Left ventricle myocardium inferior (tissue), 1 donor: Measurements from ENCODE around the gene NCAPH2. TPM values are rescaled to one million over a fixed set of nuclear protein-coding genes. Genes with fewer than 3 reads are reported as not detected.
A peak's percentile ranks its signal among the peaks of the same experiment; 100 is the strongest.
"Not testable (repeated sequence)": the region's sequence is repeated elsewhere in the genome, so short reads cannot be mapped to it uniquely, and the experiment has no call there.

ENCODE experiments used
- DNase-seq: peaks from one replicate; pipeline ENCODE4 v3.0.0-alpha.2; 2020
- H3K27ac ChIP-seq: fragments of 200-600 bp; replicated peaks from 2 replicates; pipeline ENCODE4 v1.8.0; 2021
- H3K27me3 ChIP-seq: fragments of 200-600 bp; 2 replicates; pipeline ENCODE4 v1.8.0; 2021; ENCODE audit warnings: low read depth
- H3K36me3 ChIP-seq: fragments of 200-600 bp; 2 replicates; pipeline ENCODE4 v1.8.0; 2021
- H3K4me1 ChIP-seq: fragments of 200-600 bp; 2 replicates; pipeline ENCODE4 v1.8.0; 2021
- H3K4me3 ChIP-seq: fragments of 200-600 bp; 2 replicates; pipeline ENCODE4 v1.8.0; 2021; ENCODE audit warnings: mild to moderate bottlenecking, moderate library complexity
- H3K9me3 ChIP-seq: fragments of 200-600 bp; replicated peaks from 2 replicates; pipeline ENCODE4 v1.8.0; 2021
- intact Hi-C: fragments of 100-400 bp; cut with micrococcal nuclease; formaldehyde crosslinking; loops from one replicate; pipeline ENCODE4 v1.11.0; 2022
- total RNA-seq: library from RNA; stranded (reverse); fragmentation: NEBNext Ultra II Directional; extraction: Animal tissue kit (Norgen Biotek cat#: 25700); gene quantifications from one replicate; pipeline ENCODE4 v1.2.1, GENCODE V29; 2021
- TF ChIP-seq, protein P1 (sequence below): fragments of 200-600 bp; IDR thresholded peaks from 2 replicates; pipeline ENCODE4 v1.8.0; 2021; ENCODE audit warnings: antibody characterized with exemption, mild to moderate bottlenecking, borderline replicate concordance
- donor health status: DM: no; HTN: yes; CAD: no; lungs with severe emphysema.

The NCAPH2 gene
- total RNA-seq, 1 donor from 2014 or later = 27.7 TPM

DNA sequence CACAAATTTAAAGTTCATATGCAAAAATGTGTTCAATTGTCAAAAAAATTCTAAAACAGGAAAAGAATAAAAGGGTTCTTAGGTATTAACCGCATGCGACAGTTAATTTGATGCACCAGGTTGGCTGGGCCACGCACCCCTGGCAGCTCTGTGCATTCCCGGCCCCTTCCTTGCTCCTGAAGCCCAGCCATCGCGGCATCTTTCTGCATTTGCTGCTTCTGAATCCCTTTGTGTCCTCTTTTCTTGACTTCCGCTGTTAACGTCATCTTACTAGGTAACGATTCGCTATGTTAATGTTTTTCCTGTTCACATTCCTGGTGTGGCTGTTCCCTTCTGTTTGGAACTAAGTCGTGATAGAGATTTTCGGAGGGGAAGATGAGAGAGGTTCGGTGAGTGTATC is 29.7 kb downstream of the NCAPH2 start:
- no peak for DNase-seq
- Histone ChIP-seq H3K27me3 (peaks cover 38% of the 10 kb centered on the region), H3K4me1 (peaks cover 18% of the 10 kb centered on the region), H3K27ac (peak overlapping the region; percentile 87), H3K4me3 (no peak overlapping the region), H3K9me3 (no peaks in the 10 kb centered on the region), H3K36me3 (no peaks in the 10 kb centered on the region)
- TF ChIP-seq, protein P1, sequence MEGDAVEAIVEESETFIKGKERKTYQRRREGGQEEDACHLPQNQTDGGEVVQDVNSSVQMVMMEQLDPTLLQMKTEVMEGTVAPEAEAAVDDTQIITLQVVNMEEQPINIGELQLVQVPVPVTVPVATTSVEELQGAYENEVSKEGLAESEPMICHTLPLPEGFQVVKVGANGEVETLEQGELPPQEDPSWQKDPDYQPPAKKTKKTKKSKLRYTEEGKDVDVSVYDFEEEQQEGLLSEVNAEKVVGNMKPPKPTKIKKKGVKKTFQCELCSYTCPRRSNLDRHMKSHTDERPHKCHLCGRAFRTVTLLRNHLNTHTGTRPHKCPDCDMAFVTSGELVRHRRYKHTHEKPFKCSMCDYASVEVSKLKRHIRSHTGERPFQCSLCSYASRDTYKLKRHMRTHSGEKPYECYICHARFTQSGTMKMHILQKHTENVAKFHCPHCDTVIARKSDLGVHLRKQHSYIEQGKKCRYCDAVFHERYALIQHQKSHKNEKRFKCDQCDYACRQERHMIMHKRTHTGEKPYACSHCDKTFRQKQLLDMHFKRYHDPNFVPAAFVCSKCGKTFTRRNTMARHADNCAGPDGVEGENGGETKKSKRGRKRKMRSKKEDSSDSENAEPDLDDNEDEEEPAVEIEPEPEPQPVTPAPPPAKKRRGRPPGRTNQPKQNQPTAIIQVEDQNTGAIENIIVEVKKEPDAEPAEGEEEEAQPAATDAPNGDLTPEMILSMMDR = no peak
- intact Hi-C loops = no loop called here

DNA sequence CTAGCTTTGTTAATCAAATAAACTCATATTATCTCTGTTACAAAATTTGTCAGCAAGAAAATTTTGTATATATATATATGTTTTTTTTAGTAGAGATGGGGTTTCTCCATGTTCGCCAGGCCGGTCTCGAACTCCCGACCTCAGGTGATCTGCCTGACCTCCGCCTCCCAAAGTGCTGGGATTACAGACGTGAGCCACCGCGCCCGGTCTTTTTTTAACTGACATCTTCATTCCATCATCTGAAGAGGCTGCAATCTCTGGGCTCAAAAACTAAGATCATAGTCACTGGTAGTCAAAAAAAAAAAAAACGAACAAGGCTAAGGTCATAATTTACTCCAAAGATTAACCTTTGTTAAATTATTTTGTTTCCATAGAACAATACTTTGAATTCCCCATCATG is 32.4 kb downstream of the NCAPH2 start:
- DNase-seq = no peak
- TF ChIP-seq, protein P1 = no peak
- peaks cover 33% of the 10 kb centered on the region for H3K27me3 ChIP-seq
- H3K27ac ChIP-seq = peak overlapping the region; percentile 87
- H3K4me3 ChIP-seq = no peak overlapping the region
- H3K9me3 ChIP-seq = no peaks in the 10 kb centered on the region
- intact Hi-C loops = no loop called here
- no peaks in the 10 kb centered on the region for H3K36me3 ChIP-seq
- H3K4me1 ChIP-seq = peaks cover 27% of the 10 kb centered on the region

DNA sequence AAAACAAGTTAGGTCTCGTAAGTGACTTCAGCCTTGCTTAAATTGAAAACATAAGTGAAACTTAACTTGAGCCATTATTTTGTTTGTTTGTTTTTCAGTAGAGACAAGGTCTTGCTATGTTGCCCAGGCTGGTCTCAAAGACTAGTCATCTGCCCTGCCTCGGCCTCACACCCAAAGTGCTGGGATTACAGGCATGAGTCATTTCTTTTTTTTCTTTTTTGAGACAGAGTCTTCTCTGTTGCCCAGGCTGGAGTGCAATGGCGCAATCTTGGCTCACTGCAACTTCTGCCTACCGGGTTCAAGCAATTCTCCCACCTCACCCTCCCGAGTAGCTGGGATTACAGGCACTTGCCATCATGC is 33.6 kb downstream of the NCAPH2 start:
- peaks cover 27% of the 10 kb centered on the region for H3K4me1 ChIP-seq
- H3K4me3 ChIP-seq, H3K9me3 ChIP-seq, H3K36me3 ChIP-seq, intact Hi-C loops, DNase-seq: not testable (repeated sequence)
- H3K27me3 ChIP-seq = peaks cover 38% of the 10 kb centered on the region
- peak overlapping the region; percentile 36 for H3K27ac ChIP-seq

DNA sequence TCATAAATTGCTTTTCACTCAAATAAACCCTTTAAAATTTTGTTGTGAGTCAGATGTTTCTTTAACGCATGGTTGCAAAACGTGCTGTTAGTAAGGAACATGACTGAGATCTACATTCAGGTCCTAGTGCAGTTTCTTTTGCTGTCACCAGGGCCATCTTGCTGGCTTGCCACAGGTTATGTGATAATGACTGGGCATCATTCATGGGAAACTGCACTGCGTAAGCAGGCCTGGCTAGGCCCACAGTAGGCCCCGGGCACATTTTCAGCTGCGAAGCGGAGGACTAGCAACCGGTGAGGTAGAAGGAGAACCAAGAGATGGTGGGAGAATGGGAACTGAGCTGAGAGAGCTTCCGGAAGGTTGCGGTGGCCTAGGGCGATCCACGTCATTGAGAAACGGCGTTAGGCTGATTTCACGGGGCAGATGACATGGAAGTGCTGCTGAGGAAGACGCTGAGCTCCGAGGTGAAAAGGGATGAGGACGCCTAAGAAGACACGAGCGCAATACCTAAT is 34.4 kb downstream of the NCAPH2 start:
- intact Hi-C loops = no loop called here
- no peaks in the 10 kb centered on the region for H3K36me3 ChIP-seq
- H3K9me3 ChIP-seq = no peaks in the 10 kb centered on the region
- TF ChIP-seq, protein P1 = no peak
- peaks cover 32% of the 10 kb centered on the region for H3K4me1 ChIP-seq
- peaks cover 43% of the 10 kb centered on the region for H3K27me3 ChIP-seq
- H3K4me3 ChIP-seq = no peak overlapping the region
- H3K27ac ChIP-seq = no peak overlapping the region
- no peak for DNase-seq

DNA sequence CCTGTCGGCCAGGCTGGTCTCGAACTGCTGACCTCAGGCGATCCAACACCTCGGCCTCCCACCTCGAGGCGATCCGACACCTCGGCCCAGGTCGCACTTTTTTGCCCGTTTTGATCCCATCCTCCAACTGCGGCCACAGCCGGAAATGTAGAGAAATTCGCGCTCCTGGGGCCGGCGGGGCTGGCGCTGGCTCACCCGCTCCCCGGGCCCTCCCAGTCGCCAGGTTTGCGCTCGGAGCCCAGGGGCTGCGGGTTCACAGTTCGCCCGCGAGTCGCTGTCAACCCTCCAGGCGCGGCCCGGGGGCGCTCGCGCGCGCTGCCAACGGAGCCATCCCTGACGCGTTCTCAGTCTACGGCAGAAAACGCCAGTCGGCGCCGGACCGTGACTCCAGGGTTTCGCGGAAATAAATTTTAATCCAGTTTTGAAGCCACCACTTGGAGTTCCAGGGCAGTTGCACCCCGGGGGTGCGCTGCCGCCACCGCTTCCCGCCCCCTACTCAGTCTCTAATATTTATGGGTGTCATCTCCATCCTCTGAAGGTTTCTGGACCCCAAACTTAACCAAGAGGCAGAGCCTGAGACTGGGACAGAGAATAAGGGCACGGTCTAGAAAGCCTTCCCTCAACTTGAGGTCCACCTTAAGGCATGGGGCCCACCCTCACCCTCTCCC is 36.2 kb downstream of the NCAPH2 start:
- intact Hi-C loops = no loop called here

DNA sequence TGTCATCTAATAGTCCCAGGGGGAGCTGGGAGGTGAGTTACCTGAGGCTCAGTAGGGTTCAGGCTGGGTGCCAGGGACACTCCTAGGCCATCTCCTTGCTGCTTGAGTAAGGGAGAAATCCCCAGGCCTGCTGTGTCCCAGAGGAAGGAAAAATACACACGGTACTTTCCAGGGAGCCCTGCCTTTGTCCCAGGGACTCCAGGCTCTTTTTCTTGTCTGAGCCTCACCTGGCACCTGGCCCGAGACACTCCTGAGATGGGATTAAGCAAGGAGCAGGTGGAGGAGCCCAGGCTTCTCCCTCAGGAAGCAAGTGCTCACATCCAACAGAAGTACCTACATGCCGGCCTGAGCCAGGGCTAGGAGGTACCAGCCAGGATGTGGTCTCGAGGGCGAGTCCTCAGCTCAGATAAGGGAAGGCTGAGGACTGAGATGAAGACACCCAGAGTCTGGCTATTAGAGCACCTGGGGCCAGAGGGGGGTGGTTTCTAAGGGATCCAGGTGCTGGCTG is 36.8 kb downstream of the NCAPH2 start:
- no peaks in the 10 kb centered on the region for H3K9me3 ChIP-seq
- TF ChIP-seq, protein P1 = no peak
- no peak for DNase-seq
- H3K36me3 ChIP-seq = no peaks in the 10 kb centered on the region
- H3K27me3 ChIP-seq = peaks cover 64% of the 10 kb centered on the region
- peaks cover 32% of the 10 kb centered on the region for H3K4me1 ChIP-seq
- no peak overlapping the region for H3K4me3 ChIP-seq
- H3K27ac ChIP-seq = no peak overlapping the region
- intact Hi-C loops = no loop called here

More for the DNA sequence above, 36.2 kb downstream of the NCAPH2 start:
- Histone ChIP-seq H3K27me3 (peaks cover 58% of the 10 kb centered on the region), H3K9me3 (no peaks in the 10 kb centered on the region), H3K4me1 (peaks cover 35% of the 10 kb centered on the region), H3K4me3 (peak overlapping the region; percentile 59), H3K36me3 (no peaks in the 10 kb centered on the region), H3K27ac (no peak overlapping the region)
- TF ChIP-seq, protein P1 = peak; percentile 68
- DNase-seq = peak; percentile 80
